GM04503 (cell line): ENCODE results near the gene FDXR.
A peak's percentile ranks its signal among the peaks of the same experiment; 100 is the strongest.

Experiments used
- DNase-seq: peaks from one replicate; pipeline ENCODE4 v3.0.0-alpha.2; 2012; ENCODE audit warnings: low read depth

FDXR gene

GRCh38 chr17:74833501-74834377, 39.1 kb downstream of the FDXR start:
- DNase-seq: peak; percentile 13

- DNase-seq: no peak
Observed at GRCh38 chr17:74832421-74832820, 40.4 kb downstream of the FDXR start.

- DNase-seq: no peak
Observed at GRCh38 chr17:74831444-74832146, 41.2 kb downstream of the FDXR start.

GRCh38 chr17:74830861-74831260, 41.9 kb downstream of the FDXR start:
- DNase-seq: no peak

GRCh38 chr17:74827800-74828199, 45.0 kb downstream of the FDXR start:
- DNase-seq: no peak

DNA sequence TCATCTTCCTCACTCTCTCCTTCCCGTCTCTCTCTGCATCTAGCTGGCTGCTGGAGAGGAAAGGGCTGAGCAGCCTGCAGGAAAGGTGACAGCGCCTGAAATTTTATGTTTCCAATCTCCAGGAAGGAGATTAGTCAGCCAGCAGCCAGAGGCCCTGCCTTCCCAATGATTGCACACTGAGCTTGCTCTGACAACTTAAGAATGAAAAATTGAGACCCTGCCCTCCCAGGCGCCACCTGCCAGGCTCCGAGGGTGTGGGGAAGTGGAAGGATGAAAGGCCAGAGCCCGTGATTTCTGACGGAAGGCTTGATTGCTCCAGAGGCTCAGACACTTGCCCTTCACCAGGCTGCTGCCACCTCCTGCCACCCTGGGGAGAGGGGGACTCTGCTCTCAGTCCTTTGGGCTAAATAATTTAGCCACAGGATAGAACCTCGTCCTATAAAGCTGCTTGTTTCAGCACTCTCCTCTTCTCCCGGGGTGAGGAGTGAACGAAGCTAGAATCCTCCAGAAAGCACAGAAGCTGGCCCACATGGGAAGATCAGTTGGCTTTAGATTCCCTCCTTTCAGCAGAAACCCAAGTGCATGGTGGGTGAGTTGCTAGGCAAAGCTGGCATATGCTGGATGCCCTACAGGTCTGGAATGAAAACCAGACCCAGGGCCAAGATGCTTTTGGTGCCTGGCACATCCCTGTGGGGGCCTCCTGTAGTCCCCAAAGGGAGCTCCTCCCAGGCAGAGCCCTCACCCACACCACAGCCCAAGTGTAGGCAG, 46.7 kb downstream of the FDXR start:
- no peak for DNase-seq

DNA sequence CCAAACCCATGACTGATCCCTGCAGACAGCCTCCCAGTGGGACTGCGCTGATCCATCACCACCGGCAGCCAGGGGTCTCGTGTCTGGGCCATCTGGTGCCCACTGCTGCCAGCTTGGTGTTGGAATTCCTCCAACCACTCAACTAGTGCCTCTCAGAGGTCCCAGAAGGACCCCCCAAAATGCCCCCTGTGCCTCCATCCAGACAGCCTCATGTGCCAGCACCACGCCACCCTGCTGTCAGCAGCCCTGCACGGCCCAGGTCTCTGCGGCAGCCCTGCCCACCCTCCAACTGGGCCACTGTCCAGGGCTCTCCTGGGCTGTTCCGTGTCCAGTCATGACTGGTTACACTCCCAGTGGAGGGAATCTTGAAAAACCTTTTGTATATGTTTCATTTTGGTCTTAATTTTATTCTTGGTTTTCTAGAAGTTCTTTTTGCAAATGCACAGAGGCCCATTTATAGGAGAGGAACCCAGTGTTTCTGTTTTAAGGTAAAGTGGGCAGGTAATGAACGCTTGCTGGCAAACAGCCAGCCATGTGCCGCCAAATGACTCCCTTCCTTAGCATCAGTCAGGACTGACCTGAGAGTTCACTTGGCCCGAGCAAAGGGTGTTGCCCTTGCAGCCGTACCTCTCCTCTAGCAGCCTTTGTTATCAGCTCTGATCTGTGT, 47.7 kb downstream of the FDXR start:
- no peak for DNase-seq

GRCh38 chr17:74822939-74823367, 49.8 kb downstream of the FDXR start:
- no peak for DNase-seq

DNA sequence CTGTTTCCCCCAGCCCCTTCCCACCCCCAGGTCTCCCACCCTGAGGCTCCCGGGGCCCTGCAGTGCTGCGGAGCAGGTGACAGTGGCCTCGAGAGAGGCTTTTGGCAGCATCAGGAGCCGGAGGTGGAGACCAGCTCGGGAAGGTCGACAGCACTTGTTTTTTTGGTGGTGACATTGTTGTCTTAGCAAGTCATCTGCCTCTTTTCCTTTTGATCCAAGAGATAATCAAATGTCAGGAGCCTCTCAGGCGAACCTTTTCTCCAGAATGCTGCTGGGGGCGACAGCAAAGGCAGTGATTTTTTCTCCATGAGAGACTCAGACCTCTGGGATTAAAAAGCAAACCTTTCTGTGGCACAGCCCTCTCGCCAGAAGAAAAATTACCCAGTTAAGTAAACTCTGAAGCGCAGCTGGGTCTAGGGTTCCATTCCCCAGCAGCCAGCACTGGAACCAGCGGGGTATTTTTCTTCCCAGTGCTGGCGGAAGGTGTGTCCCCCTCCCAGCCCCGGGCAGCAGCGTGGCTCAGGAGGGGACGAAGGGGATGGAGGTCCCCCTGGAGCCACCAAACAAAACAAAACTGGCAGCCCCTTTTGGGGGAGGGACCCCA, 50.4 kb downstream of the FDXR start:
- DNase-seq: no peak

- DNase-seq: no peak
Observed at GRCh38 chr17:74821655-74822334, 51.0 kb downstream of the FDXR start.

- DNase-seq: no peak
Observed at GRCh38 chr17:74819801-74820436, 52.9 kb downstream of the FDXR start.

GRCh38 chr17:74818291-74818938, 54.4 kb downstream of the FDXR start:
- no peak for DNase-seq

- no peak for DNase-seq
Observed at GRCh38 chr17:74816905-74817620, 55.7 kb downstream of the FDXR start.

DNA sequence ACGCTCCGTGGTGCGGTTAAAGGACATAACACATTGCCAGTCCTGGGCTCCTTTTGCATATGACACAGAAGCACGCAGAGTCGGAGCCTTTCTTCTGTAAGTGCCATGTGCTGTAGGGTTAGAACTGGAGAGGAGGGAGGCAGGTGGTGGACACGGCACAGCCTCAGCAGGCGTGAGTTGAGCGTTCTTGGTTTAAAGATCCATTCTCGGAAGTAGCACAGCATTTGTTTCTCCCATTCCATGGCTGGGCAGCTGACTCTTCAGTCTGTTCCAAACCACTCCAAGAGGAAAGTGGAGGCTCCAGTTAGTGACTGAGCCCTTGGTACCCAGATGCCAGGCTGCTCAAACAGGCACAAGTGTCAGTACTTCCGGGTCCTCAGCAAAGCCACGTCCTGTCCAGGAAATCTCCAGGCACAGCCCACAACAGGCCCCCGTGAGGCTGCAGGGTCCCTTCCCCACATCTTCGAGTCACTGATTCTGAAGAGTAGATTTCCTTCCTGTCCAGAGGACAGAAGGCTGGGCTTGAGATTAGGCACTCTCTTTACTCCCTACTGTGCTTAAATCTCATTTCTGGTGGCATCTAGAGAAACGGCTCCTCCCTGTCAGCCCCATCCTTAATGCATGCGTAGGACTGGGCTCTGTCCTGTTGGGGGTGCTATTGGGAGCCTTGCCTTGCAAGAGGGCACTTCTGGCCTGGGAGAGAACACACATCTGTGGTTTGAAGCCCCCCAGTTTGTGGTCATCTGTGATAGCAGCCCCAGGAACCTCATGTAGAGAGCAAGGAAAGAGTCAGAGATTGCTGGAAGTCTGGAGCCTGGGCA, 57.0 kb downstream of the FDXR start:
- no peak for DNase-seq

DNA sequence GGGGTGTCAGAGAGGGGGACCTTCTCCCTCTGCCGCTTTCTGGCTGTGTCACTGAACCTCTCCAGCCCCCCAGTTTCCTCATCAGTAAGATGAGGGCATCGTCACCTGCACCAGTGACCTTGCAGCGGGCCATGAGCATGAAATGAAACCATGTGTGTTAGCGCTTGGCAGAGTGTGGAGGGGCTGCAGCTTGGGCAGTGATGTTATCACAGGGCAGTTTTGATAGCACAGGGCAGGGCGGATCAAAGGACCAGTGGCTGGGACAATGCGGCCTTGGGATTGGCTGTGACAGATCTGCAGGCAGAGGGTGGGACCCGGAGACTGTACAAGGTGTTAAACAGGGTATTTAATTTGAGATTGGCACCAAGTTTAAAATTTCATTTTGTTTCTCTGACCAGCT, 57.7 kb downstream of the FDXR start:
- no peak for DNase-seq

DNA sequence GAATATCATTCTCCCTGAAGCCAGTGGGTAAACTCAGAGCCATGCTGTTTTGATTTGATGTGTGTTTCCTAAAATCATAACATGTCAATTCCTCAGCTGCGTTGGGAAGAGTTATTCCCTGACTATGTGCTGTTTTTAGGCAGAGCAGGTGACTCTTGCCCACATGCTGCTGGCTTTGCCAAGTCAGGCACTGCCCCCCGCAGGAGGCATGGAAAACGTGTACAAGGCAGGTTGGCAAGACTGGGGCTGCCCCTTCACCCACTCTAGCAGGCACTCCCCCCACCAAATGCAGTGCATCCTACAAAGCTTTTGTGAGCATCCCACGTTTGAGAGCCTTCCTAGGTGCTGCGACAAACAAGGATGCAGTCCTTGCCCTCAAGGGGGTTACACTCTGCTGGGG, 58.3 kb downstream of the FDXR start:
- no peak for DNase-seq
